ENCODE data around the gene SCN9A.

DNA sequence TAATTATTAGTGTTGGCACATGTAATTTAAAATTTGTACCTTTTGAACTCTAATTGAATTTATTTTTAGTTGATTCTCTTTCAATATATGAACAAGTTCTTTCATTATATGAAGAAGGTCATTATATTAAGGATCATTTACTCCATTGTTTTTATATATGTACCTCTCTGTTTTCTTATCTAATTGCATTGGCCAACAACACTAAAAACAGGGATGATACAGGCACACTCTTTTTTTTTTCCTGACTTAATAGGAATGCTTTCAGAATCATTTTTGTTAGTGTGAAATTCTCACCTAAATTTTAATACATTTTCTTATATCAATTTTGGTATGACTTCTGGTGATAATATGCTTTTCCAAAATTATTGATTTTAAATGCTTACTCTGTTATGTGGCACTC is 173.0 kb downstream of the SCN9A start:
- TF ChIP-seq, protein P1, sequence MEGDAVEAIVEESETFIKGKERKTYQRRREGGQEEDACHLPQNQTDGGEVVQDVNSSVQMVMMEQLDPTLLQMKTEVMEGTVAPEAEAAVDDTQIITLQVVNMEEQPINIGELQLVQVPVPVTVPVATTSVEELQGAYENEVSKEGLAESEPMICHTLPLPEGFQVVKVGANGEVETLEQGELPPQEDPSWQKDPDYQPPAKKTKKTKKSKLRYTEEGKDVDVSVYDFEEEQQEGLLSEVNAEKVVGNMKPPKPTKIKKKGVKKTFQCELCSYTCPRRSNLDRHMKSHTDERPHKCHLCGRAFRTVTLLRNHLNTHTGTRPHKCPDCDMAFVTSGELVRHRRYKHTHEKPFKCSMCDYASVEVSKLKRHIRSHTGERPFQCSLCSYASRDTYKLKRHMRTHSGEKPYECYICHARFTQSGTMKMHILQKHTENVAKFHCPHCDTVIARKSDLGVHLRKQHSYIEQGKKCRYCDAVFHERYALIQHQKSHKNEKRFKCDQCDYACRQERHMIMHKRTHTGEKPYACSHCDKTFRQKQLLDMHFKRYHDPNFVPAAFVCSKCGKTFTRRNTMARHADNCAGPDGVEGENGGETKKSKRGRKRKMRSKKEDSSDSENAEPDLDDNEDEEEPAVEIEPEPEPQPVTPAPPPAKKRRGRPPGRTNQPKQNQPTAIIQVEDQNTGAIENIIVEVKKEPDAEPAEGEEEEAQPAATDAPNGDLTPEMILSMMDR (IDR thresholded peaks at IDR 0.05 in 2 of 3, conservative IDR thresholded peaks at IDR 0.05 in 1 of 3; ENCODE audit: borderline replicate concordance in 1 of 3, insufficient read depth in 1 of 3, low read depth in 2 of 3, low read length in 2 of 3): no peak
- TF ChIP-seq CEBPB (IDR thresholded peaks at IDR 0.05; ENCODE audit: low read depth): no peak
- no peak for TF ChIP-seq SRF (IDR thresholded peaks at IDR 0.05; ENCODE audit: low read depth)
- TF ChIP-seq EZH2 (IDR thresholded peaks at IDR 0.05): no peak
- TF ChIP-seq EGR1 (IDR thresholded peaks at IDR 0.05; ENCODE audit: low read depth): no peak
- TF ChIP-seq, protein P2, sequence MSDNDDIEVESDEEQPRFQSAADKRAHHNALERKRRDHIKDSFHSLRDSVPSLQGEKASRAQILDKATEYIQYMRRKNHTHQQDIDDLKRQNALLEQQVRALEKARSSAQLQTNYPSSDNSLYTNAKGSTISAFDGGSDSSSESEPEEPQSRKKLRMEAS (IDR thresholded peaks at IDR 0.05): no peak
- TF ChIP-seq POLR2A (IDR thresholded peaks at IDR 0.05; ENCODE audit: borderline replicate concordance, extremely low read depth, insufficient read depth, insufficient read length): no peak
- no peak for TF ChIP-seq EZH2phosphoT487 (IDR thresholded peaks at IDR 0.05; ENCODE audit: borderline replicate concordance)
- TF ChIP-seq SP1 (IDR thresholded peaks at IDR 0.05; ENCODE audit: low read depth): no peak
- no peak for TF ChIP-seq CBX3 (IDR thresholded peaks at IDR 0.05; ENCODE audit: low read depth)
- no peak for TF ChIP-seq JUND (IDR thresholded peaks at IDR 0.05)
- no peak for TF ChIP-seq FOSL1 (IDR thresholded peaks at IDR 0.05; ENCODE audit: low read depth)
- no peak for TF ChIP-seq RAD21 (IDR thresholded peaks at IDR 0.05; ENCODE audit: low read depth)
